SK-N-SH (cell line): ENCODE measurements around the gene ETV3L. TPM values are rescaled to one million over a fixed set of nuclear protein-coding genes. Genes with fewer than 3 reads are reported as not detected.

Experiments used
- CTCF ChIA-PET: fragments of 300-600, 350-600 bp; formaldehyde crosslinking; extraction: SDS; loops from one replicate; lab custom pipeline; 2021; lab: Yijun Ruan, JAX
- POLR2A ChIA-PET: fragments of 350-600 bp; sonication (Branson Sonifier 250); formaldehyde crosslinking; extraction: SDS; loops from one replicate; lab custom pipeline; 2020; ENCODE audit warnings: antibody characterized with exemption, inconsistent platforms; lab: Yijun Ruan, JAX
- DNase-seq: peaks from one replicate; pipeline ENCODE4 v3.0.0; 2012
- H2AFZ ChIP-seq: fragments of 200-600 bp; sonication (generic); 2 replicates; pipeline ENCODE4 v1.8.1; 2016; ENCODE audit warnings: antibody characterized with exemption, mild to moderate bottlenecking, low read depth
- H3F3A ChIP-seq: fragments of 200-600 bp; sonication (generic); replicated peaks from 2 replicates; pipeline ENCODE3; 2016; ENCODE audit warnings: antibody characterized with exemption, mild to moderate bottlenecking; ENCODE audit not compliant: insufficient read depth
- H3K27ac ChIP-seq, 2 experiments: fragments of 200-500 bp in 1 of 2; fragments of 200-600 bp in 1 of 2; sonication (Bioruptor generic) in 1 of 2; sonication (generic), shearing (Covaris generic) in 1 of 2; 2 replicates each; pipeline versions ENCODE4 v1.5.1 to v1.6.1; 2014 to 2016; ENCODE audit warnings: low read depth in 2 of 2, inconsistent platforms in 1 of 2, low read length in 1 of 2, mild to moderate bottlenecking in 1 of 2, mixed read lengths in 1 of 2
- H3K27me3 ChIP-seq: fragments of 200-600 bp; sonication (generic), shearing (Covaris generic); 2 replicates; pipeline ENCODE4 v1.6.1; 2016; ENCODE audit warnings: mixed run types; ENCODE audit not compliant: insufficient read depth
- H3K36me3 ChIP-seq, 2 experiments: fragments of 200-500 bp in 1 of 2; fragments of 200-600 bp in 1 of 2; sonication (Bioruptor generic) in 1 of 2; sonication (generic) in 1 of 2; replicated peaks in 1 of 2; 2 replicates each; pipeline versions ENCODE3 to v1.5.1; 2014 to 2016; ENCODE audit warnings: low read length in 1 of 2, mild to moderate bottlenecking in 1 of 2; ENCODE audit not compliant: insufficient read depth in 2 of 2, control insufficient read depth in 1 of 2
- H3K4me1 ChIP-seq, 2 experiments: fragments of 200-500 bp in 1 of 2; fragments of 200-600 bp in 1 of 2; sonication (Bioruptor generic) in 1 of 2; sonication (generic), shearing (Covaris generic) in 1 of 2; 2 replicates each; pipeline versions ENCODE4 v1.5.1 to v1.6.1; 2014 to 2016; ENCODE audit warnings: low read depth in 1 of 2, low read length in 1 of 2, mixed run types in 1 of 2; ENCODE audit not compliant: insufficient read depth in 2 of 2, control insufficient read depth in 1 of 2
- H3K4me2 ChIP-seq: fragments of 200-600 bp; sonication (generic), shearing (Covaris generic); 2 replicates; pipeline ENCODE4 v1.6.1; 2017; ENCODE audit warnings: mixed run types
- H3K4me3 ChIP-seq, 2 experiments: fragments of 200-500 bp in 1 of 2; fragments of 200-600 bp in 1 of 2; sonication (Bioruptor generic) in 1 of 2; sonication (generic), shearing (Covaris generic) in 1 of 2; 2 replicates each; pipeline versions ENCODE4 v1.5.1 to v1.8.1; 2014 to 2016; ENCODE audit warnings: low read depth in 2 of 2, inconsistent platforms in 1 of 2, low read length in 1 of 2, mild to moderate bottlenecking in 1 of 2, mixed read lengths in 1 of 2, moderate library complexity in 1 of 2
- H3K79me2 ChIP-seq: fragments of 200-600 bp; sonication (generic); 2 replicates; pipeline ENCODE4 v1.8.1; 2017; ENCODE audit warnings: mild to moderate bottlenecking; ENCODE audit not compliant: insufficient read depth
- H3K9ac ChIP-seq: fragments of 200-600 bp; sonication (generic); 2 replicates; pipeline ENCODE4 v1.6.1; 2017; ENCODE audit warnings: mixed run types
- H3K9me2 ChIP-seq: fragments of 200-600 bp; sonication (generic); 2 replicates; pipeline ENCODE4 v1.6.1; 2017; ENCODE audit warnings: mixed run types
- H3K9me3 ChIP-seq: fragments of 200-600 bp; sonication (generic); 2 replicates; pipeline ENCODE4 v1.6.1; 2017; ENCODE audit warnings: mixed run types, mild to moderate bottlenecking, moderate library complexity
- H4K20me1 ChIP-seq: fragments of 200-600 bp; sonication (generic); 2 replicates; pipeline ENCODE4 v1.6.1; 2017; ENCODE audit warnings: mild to moderate bottlenecking, mixed run types; ENCODE audit not compliant: insufficient read depth
- CHD2 ChIP-seq: fragments of 150-350 bp; IDR thresholded peaks from 2 replicates; pipeline ENCODE4 v1.6.1; 2018; ENCODE audit warnings: low read length; ENCODE audit not compliant: partially characterized antibody
- FOXJ3 ChIP-seq: sonication (generic); formaldehyde crosslinking; IDR thresholded peaks from 2 replicates; pipeline ENCODE4 v1.5.1; 2020; ENCODE audit warnings: mild to moderate bottlenecking, missing genetic modification reagents
- GATA2 ChIP-seq: sonication (generic); formaldehyde crosslinking; IDR thresholded peaks from 2 replicates; pipeline ENCODE4 v1.5.0; 2020; ENCODE audit warnings: mild to moderate bottlenecking, missing genetic modification reagents
- JUND ChIP-seq: IDR thresholded peaks from 2 replicates; pipeline ENCODE4 v1.4.0; 2012
- MXI1 ChIP-seq: IDR thresholded peaks from 2 replicates; pipeline ENCODE4 v1.6.1; 2012; ENCODE audit warnings: mild to moderate bottlenecking, low read depth, low read length, improper control_type of control experiment
- NFIC ChIP-seq: IDR thresholded peaks from 2 replicates; pipeline ENCODE4 v1.4.0; 2012; ENCODE audit warnings: borderline replicate concordance
- NRF1 ChIP-seq: IDR thresholded peaks from 2 replicates; pipeline ENCODE4 v1.6.1; 2012; ENCODE audit warnings: low read depth, mild to moderate bottlenecking, low read length
- RCOR1 ChIP-seq: fragments of 150-350 bp; IDR thresholded peaks from 2 replicates; pipeline ENCODE4 v1.6.1; 2017; ENCODE audit warnings: antibody characterized with exemption, low read length
- REST ChIP-seq: IDR thresholded peaks from 2 replicates; pipeline ENCODE4 v1.6.1; 2012; ENCODE audit warnings: mild to moderate bottlenecking, low read depth, low read length, moderate library complexity
- USF2 ChIP-seq: fragments of 150-350 bp; IDR thresholded peaks from 2 replicates; pipeline ENCODE4 v1.6.1; 2017; ENCODE audit warnings: antibody characterized with exemption, low read length, low read depth, borderline replicate concordance
- YY1 ChIP-seq: IDR thresholded peaks from 2 replicates; pipeline ENCODE4 v1.4.0; 2012; ENCODE audit warnings: low read depth, mild to moderate bottlenecking
- WGBS: methylation state at CpG from one replicate; pipeline ENCODE4 v1.1.6; 2017; ENCODE audit warnings: low lambda C conversion rate; 5-methylcytosine and 5-hydroxymethylcytosine counted together
- polyA plus RNA-seq, 3 experiments: library from polyadenylated mRNA; depleted of rRNA; stranded (reverse); fragments of >200 nt; gene quantifications; 2 replicates each; pipeline ENCODE4 v1.2.3, GENCODE V29; 2012
- TF ChIP-seq, protein P1 (sequence below): fragments of 150-350 bp; IDR thresholded peaks from 2 replicates; pipeline ENCODE4 v1.6.1; 2016; ENCODE audit warnings: mild to moderate bottlenecking, low read depth, low read length

ETV3L gene
- polyA plus RNA-seq, 1 of the 3 experiments (the other 2 are of a cell fraction), result not detected

DNA sequence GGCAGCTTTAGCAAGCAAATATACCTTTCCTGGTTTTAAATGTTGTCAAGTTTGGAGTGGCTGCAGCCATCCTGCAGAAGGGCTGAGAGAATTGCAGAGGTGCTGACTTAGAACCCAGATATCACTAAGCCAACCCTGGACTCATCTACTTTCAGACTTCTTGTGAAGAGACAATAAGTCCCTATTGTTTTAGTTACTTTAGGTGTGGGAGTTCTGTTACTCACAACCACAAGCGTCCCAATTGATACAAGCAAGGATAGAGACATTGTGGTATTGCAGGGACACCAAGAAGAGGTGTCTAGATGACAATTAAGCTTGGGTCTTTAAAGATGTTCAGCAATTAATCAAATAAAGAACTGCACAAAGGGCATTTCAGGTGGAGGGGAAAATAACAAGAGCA is 47.4 kb upstream of the ETV3L start:
- 52% methylated on average over 1 of the region's 1 CpG for WGBS
- H3K4me3 ChIP-seq, result no peak overlapping the region
- TF ChIP-seq JUND (no peak), FOXJ3 (CRISPR knock-in tag) (no peak), MXI1 (no peak), GATA2 (CRISPR knock-in tag) (no peak)
- peaks cover 0 to 14% of the 10 kb centered on the region in 2 experiments; a peak in 2 of 4 replicates for H3K4me1 ChIP-seq
- DNase-seq, result no peak
- no peak overlapping the region for H3K4me2 ChIP-seq
- no peak overlapping the region for H2AFZ ChIP-seq
- no peaks in the 10 kb centered on the region; the same call in 1 of the 2 replicates for H3K27me3 ChIP-seq
- no peaks in the 10 kb centered on the region for H3K9me3 ChIP-seq
- no peaks in the 10 kb centered on the region for H3K79me2 ChIP-seq
- H4K20me1 ChIP-seq, result no peaks in the 10 kb centered on the region
- no peaks in the 10 kb centered on the region for H3K36me3 ChIP-seq
- no peaks in the 10 kb centered on the region for H3F3A ChIP-seq
- H3K9ac ChIP-seq, result no peak overlapping the region
- no peak overlapping the region for H3K27ac ChIP-seq
- H3K9me2 ChIP-seq, result no peaks in the 10 kb centered on the region
- CTCF ChIA-PET, result interaction anchor here (1.0 to 18.9 kb wide), 3 partner anchors 7 to 62 kb away, joined by 3 to 586 read pairs (median 194); no protein-coding TSS in a partner anchor
- POLR2A ChIA-PET, result no interaction called here

- Histone ChIP-seq H2AFZ (no peak overlapping the region), H3K4me1 (peaks cover 2 to 14% of the 10 kb centered on the region in 2 experiments; a peak in 3 of 4 replicates), H3K79me2 (no peaks in the 10 kb centered on the region), H3K9me2 (no peaks in the 10 kb centered on the region), H3K27ac (no peak overlapping the region), H3F3A (no peaks in the 10 kb centered on the region), H3K9ac (no peak overlapping the region), H3K4me2 (no peak overlapping the region), H3K9me3 (no peaks in the 10 kb centered on the region), H4K20me1 (no peaks in the 10 kb centered on the region), H3K27me3 (no peaks in the 10 kb centered on the region; the same call in 1 of the 2 replicates), H3K4me3 (no peak overlapping the region), H3K36me3 (no peaks in the 10 kb centered on the region)
- DNase-seq, result no peak
- WGBS, result 35% methylated on average over 3 of the region's 3 CpGs
- TF ChIP-seq NFIC (no peak), YY1 (no peak), CHD2 (no peak), REST (no peak)
- ChIA-PET CTCF (interaction anchor here (15.8 to 18.9 kb wide), 2 partner anchors 8 to 61 kb away, joined by 194 to 586 read pairs; no protein-coding TSS in a partner anchor), POLR2A (no interaction called here)
These were observed 46.6 kb upstream of the ETV3L start for GRCh38 chr1:157146244-157146643.

DNA sequence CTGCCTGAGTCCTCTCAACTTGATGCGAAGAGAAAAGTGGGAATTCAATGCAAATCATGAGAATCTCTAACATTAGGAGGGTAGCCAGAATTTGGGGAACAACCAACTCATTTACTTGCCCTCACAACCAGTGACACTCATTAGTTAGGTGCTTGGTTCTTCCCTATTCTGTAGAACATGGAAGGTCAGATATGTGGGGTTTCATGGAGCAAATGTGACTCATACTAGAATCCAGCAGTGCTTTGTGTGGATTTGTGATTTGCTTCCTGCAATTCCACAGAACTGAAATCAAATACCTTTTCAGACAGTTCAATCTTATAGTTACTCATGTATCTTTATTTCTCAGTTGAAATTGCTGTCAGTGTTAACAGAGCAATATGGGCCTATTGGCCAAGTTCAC is 45.5 kb upstream of the ETV3L start:
- H3K4me1 ChIP-seq, result peaks cover 11 to 14% of the 10 kb centered on the region in 2 experiments; a peak in 3 of 4 replicates
- no peaks in the 10 kb centered on the region for H3K9me3 ChIP-seq
- CTCF ChIA-PET, result interaction anchor here (15.8 to 18.9 kb wide), 2 partner anchors 9 to 60 kb away, joined by 194 to 586 read pairs; no protein-coding TSS in a partner anchor
- no peaks in the 10 kb centered on the region; the same call in 1 of the 2 replicates for H3K27me3 ChIP-seq
- no peak overlapping the region for H3K9ac ChIP-seq
- H3F3A ChIP-seq, result no peaks in the 10 kb centered on the region
- DNase-seq, result no peak
- POLR2A ChIA-PET, result no interaction called here
- no peak overlapping the region for H3K27ac ChIP-seq
- no peak for TF ChIP-seq YY1
- no peak for TF ChIP-seq RCOR1
- no peak for TF ChIP-seq NRF1
- TF ChIP-seq USF2, result no peak
- TF ChIP-seq CHD2, result no peak
- TF ChIP-seq, protein P1, sequence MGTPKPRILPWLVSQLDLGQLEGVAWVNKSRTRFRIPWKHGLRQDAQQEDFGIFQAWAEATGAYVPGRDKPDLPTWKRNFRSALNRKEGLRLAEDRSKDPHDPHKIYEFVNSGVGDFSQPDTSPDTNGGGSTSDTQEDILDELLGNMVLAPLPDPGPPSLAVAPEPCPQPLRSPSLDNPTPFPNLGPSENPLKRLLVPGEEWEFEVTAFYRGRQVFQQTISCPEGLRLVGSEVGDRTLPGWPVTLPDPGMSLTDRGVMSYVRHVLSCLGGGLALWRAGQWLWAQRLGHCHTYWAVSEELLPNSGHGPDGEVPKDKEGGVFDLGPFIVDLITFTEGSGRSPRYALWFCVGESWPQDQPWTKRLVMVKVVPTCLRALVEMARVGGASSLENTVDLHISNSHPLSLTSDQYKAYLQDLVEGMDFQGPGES, result no peak
- H3K4me2 ChIP-seq, result no peak overlapping the region
- no peaks in the 10 kb centered on the region for H3K36me3 ChIP-seq
- H3K79me2 ChIP-seq, result no peaks in the 10 kb centered on the region
- H3K4me3 ChIP-seq, result no peak overlapping the region
- no peak overlapping the region for H2AFZ ChIP-seq
- H3K9me2 ChIP-seq, result no peaks in the 10 kb centered on the region
- H4K20me1 ChIP-seq, result no peaks in the 10 kb centered on the region
- WGBS, result 68% methylated on average over 1 of the region's 1 CpG
